ENCODE results near the gene ZSCAN31.

Gene ZSCAN31

GRCh38 chr6:28281288-28282064 lies 54.5 kb downstream of the ZSCAN31 start, which contains the start of gene PGBD1:
Gene PGBD1 (plus strand): TSS chr6:28281572. CDS start chr6:28283814, 2,242 bp downstream.
- H3K79me2 ChIP-seq (ENCODE audit: control insufficient read depth, low read length): peaks cover 8% of the 10 kb centered on the region
- H3K4me3 ChIP-seq (ENCODE audit: low read length): peak within 1 kb of the TSS; percentile 80
- no peaks in the 10 kb centered on the region for H3F3A ChIP-seq (ENCODE audit: control insufficient read depth, insufficient read depth)
- no peaks in the 10 kb centered on the region for H3K9me2 ChIP-seq (replicated peaks; ENCODE audit: control insufficient read depth, low read length)
- no peaks in the 10 kb centered on the region for H4K20me1 ChIP-seq (ENCODE audit: control insufficient read depth, insufficient read depth, low read depth, low read length)
- H3K9me3 ChIP-seq (ENCODE audit: control insufficient read depth, insufficient read depth, low read length): no peaks in the 10 kb centered on the region
- TF ChIP-seq, protein P1, sequence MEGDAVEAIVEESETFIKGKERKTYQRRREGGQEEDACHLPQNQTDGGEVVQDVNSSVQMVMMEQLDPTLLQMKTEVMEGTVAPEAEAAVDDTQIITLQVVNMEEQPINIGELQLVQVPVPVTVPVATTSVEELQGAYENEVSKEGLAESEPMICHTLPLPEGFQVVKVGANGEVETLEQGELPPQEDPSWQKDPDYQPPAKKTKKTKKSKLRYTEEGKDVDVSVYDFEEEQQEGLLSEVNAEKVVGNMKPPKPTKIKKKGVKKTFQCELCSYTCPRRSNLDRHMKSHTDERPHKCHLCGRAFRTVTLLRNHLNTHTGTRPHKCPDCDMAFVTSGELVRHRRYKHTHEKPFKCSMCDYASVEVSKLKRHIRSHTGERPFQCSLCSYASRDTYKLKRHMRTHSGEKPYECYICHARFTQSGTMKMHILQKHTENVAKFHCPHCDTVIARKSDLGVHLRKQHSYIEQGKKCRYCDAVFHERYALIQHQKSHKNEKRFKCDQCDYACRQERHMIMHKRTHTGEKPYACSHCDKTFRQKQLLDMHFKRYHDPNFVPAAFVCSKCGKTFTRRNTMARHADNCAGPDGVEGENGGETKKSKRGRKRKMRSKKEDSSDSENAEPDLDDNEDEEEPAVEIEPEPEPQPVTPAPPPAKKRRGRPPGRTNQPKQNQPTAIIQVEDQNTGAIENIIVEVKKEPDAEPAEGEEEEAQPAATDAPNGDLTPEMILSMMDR (IDR thresholded peaks at IDR 0.05; ENCODE audit: low read depth, low read length, poor library complexity, severe bottlenecking): no peak
- TF ChIP-seq EZH2phosphoT487 (IDR thresholded peaks at IDR 0.05; ENCODE audit: borderline replicate concordance, low read length): no peak
- peak within 1 kb of the TSS; percentile 92 for H3K4me2 ChIP-seq (ENCODE audit: low read length)
- H3K36me3 ChIP-seq (ENCODE audit: control insufficient read depth, low read length): peaks cover 12% of the 10 kb centered on the region
- H3K4me1 ChIP-seq (ENCODE audit: control insufficient read depth, low read length): peaks cover 13% of the 10 kb centered on the region
- H3K27me3 ChIP-seq (ENCODE audit: control insufficient read depth, low read length): no peaks in the 10 kb centered on the region
- H3K27ac ChIP-seq (ENCODE audit: low read depth, low read length): no peak within 1 kb of the TSS

- Histone ChIP-seq H3K4me3 (ENCODE audit: low read length) (peak overlapping the region; percentile 80), H3K9me3 (ENCODE audit: control insufficient read depth, insufficient read depth, low read length) (no peaks in the 10 kb centered on the region), H3K27ac (ENCODE audit: low read depth, low read length) (no peak overlapping the region), H3K36me3 (ENCODE audit: control insufficient read depth, low read length) (peaks cover 13% of the 10 kb centered on the region), H3F3A (ENCODE audit: control insufficient read depth, insufficient read depth) (no peaks in the 10 kb centered on the region), H3K79me2 (ENCODE audit: control insufficient read depth, low read length) (peaks cover 8% of the 10 kb centered on the region), H3K4me1 (ENCODE audit: control insufficient read depth, low read length) (peaks cover 13% of the 10 kb centered on the region), H3K4me2 (ENCODE audit: low read length) (peak overlapping the region; percentile 92), H4K20me1 (ENCODE audit: control insufficient read depth, insufficient read depth, low read depth, low read length) (no peaks in the 10 kb centered on the region), H3K27me3 (ENCODE audit: control insufficient read depth, low read length) (no peaks in the 10 kb centered on the region), H3K9me2 (replicated peaks; ENCODE audit: control insufficient read depth, low read length) (no peaks in the 10 kb centered on the region)
- no peak for TF ChIP-seq EZH2phosphoT487 (IDR thresholded peaks at IDR 0.05; ENCODE audit: borderline replicate concordance, low read length)
- TF ChIP-seq, protein P1 (IDR thresholded peaks at IDR 0.05; ENCODE audit: low read depth, low read length, poor library complexity, severe bottlenecking): no peak
Measured at GRCh38 chr6:28280595-28281287, 55.2 kb downstream of the ZSCAN31 start.

- H3K27me3 ChIP-seq (ENCODE audit: control insufficient read depth, low read length): no peaks in the 10 kb centered on the region
- no peaks in the 10 kb centered on the region for H3K9me3 ChIP-seq (ENCODE audit: control insufficient read depth, insufficient read depth, low read length)
- peaks cover 8% of the 10 kb centered on the region for H3K79me2 ChIP-seq (ENCODE audit: control insufficient read depth, low read length)
- H3K4me1 ChIP-seq (ENCODE audit: control insufficient read depth, low read length): peaks cover 13% of the 10 kb centered on the region
- peaks cover 18% of the 10 kb centered on the region for H3K36me3 ChIP-seq (ENCODE audit: control insufficient read depth, low read length)
- no peaks in the 10 kb centered on the region for H4K20me1 ChIP-seq (ENCODE audit: control insufficient read depth, insufficient read depth, low read depth, low read length)
- H3K27ac ChIP-seq (ENCODE audit: low read depth, low read length): no peak overlapping the region
- no peak overlapping the region for H3K4me3 ChIP-seq (ENCODE audit: low read length)
- no peaks in the 10 kb centered on the region for H3K9me2 ChIP-seq (replicated peaks; ENCODE audit: control insufficient read depth, low read length)
- H3F3A ChIP-seq (ENCODE audit: control insufficient read depth, insufficient read depth): no peaks in the 10 kb centered on the region
- no peak overlapping the region for H3K4me2 ChIP-seq (ENCODE audit: low read length)
- TF ChIP-seq, protein P1 (IDR thresholded peaks at IDR 0.05; ENCODE audit: low read depth, low read length, poor library complexity, severe bottlenecking): no peak
- no peak for TF ChIP-seq EZH2phosphoT487 (IDR thresholded peaks at IDR 0.05; ENCODE audit: borderline replicate concordance, low read length)
Measured at GRCh38 chr6:28277746-28278145, 58.2 kb downstream of the ZSCAN31 start.
